Astrocyte of the cerebellum (primary cell): ENCODE data around the gene INTS7.

Experiments
- DNase-seq: peaks from one replicate; pipeline ENCODE4 v3.0.0-alpha.2; 2011; ENCODE audit warnings: low read depth
- H3K4me3 ChIP-seq: 2 replicates; pipeline ENCODE4 v1.5.1; 2011; ENCODE audit warnings: mild to moderate bottlenecking, low read depth, low read length, moderate library complexity
- in situ Hi-C: cut with HindIII; loops from 2 replicates; pipeline ENCODE4 v1.10.0; 2017; ENCODE audit warnings: low sequenced_read_pairs
- TF ChIP-seq, protein P1 (sequence below): IDR thresholded peaks from 2 replicates; pipeline ENCODE4 v1.5.1; 2012; ENCODE audit warnings: low read length, low read depth, moderate library complexity, mild to moderate bottlenecking; ENCODE audit errors: missing control alignments

Gene INTS7, protein sequence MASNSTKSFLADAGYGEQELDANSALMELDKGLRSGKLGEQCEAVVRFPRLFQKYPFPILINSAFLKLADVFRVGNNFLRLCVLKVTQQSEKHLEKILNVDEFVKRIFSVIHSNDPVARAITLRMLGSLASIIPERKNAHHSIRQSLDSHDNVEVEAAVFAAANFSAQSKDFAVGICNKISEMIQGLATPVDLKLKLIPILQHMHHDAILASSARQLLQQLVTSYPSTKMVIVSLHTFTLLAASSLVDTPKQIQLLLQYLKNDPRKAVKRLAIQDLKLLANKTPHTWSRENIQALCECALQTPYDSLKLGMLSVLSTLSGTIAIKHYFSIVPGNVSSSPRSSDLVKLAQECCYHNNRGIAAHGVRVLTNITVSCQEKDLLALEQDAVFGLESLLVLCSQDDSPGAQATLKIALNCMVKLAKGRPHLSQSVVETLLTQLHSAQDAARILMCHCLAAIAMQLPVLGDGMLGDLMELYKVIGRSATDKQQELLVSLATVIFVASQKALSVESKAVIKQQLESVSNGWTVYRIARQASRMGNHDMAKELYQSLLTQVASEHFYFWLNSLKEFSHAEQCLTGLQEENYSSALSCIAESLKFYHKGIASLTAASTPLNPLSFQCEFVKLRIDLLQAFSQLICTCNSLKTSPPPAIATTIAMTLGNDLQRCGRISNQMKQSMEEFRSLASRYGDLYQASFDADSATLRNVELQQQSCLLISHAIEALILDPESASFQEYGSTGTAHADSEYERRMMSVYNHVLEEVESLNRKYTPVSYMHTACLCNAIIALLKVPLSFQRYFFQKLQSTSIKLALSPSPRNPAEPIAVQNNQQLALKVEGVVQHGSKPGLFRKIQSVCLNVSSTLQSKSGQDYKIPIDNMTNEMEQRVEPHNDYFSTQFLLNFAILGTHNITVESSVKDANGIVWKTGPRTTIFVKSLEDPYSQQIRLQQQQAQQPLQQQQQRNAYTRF

DNA sequence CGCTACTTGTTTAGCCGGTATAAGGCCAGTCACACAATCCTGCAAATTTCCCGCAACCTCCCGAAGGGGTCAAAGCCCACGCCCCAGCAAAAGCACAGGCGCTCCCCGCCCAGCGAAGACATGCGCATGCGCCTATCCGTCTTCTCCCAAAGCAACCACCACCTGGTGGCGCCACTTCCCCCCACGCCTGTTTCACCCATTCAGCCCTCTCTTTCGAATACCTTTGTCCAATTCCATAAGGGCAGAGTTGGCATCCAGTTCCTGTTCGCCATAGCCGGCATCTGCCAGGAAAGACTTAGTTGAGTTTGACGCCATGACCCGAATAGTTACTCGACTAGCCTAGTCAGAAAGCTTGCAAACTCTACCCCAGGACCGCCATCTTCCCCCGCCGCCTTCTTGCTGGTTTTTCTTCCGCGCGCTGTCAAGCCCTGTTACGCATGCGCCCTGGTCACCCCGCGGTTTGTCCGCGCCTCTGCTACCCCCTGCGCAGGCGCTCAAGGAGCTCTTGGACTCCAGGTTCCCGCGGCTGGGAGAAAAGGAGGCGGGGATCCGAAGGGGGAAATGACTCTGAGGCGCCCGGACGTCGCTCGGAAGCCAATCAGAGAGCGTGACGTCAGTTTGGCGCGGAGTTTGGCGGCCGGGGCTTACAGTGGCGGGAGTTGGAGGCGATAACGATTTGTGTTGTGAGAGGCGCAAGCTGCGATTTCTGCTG lies at the start of gene INTS7, which contains the start of gene DTL:
Gene INTS7 (minus strand): TSS at position 435 of the 712 bp plus-strand sequence. CDS start 120 bp downstream, at position 315.
Gene DTL (plus strand): TSS at position 626 of the 712 bp plus-strand sequence. CDS start 143 bp downstream, outside the sequence.
- peak within 1 kb of the TSS; percentile 78 for H3K4me3 ChIP-seq
- peak; percentile 98 for DNase-seq
- in situ Hi-C loops: no loop called here
- TF ChIP-seq, protein P1, sequence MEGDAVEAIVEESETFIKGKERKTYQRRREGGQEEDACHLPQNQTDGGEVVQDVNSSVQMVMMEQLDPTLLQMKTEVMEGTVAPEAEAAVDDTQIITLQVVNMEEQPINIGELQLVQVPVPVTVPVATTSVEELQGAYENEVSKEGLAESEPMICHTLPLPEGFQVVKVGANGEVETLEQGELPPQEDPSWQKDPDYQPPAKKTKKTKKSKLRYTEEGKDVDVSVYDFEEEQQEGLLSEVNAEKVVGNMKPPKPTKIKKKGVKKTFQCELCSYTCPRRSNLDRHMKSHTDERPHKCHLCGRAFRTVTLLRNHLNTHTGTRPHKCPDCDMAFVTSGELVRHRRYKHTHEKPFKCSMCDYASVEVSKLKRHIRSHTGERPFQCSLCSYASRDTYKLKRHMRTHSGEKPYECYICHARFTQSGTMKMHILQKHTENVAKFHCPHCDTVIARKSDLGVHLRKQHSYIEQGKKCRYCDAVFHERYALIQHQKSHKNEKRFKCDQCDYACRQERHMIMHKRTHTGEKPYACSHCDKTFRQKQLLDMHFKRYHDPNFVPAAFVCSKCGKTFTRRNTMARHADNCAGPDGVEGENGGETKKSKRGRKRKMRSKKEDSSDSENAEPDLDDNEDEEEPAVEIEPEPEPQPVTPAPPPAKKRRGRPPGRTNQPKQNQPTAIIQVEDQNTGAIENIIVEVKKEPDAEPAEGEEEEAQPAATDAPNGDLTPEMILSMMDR: peak; percentile 88

DNA sequence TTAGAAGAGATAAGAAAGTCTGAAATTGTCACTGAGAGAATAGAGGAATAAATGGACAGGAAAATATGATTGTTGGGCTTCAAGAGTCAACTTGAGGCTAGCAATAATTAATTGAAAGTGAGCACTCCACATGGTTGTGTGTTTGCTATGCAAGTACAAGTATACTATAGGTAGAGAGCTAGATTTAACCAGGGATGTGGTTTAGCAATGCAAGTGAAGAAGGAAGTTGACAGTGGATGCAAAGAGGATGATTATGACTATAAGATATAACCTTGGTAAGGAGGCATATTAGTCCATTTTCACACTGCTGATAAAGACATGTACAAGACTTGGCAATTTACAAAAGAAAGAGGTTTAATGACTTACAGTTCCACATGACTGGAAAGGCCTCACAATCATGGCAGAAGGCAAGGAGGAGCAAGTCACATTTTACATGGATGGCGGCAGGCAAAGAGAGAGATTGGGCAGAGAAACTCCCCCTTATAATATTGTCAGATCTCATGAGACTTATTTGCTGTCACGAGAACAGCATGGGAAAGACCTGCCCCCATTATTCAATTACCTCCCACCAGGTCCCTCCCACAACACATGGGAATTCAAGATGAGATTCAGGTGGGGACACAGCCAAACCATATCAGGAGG lies 47.5 kb upstream of the INTS7 start:
- in situ Hi-C loops: no loop called here
- H3K4me3 ChIP-seq: no peak overlapping the region
- DNase-seq: no peak
- TF ChIP-seq, protein P1: no peak

DNA sequence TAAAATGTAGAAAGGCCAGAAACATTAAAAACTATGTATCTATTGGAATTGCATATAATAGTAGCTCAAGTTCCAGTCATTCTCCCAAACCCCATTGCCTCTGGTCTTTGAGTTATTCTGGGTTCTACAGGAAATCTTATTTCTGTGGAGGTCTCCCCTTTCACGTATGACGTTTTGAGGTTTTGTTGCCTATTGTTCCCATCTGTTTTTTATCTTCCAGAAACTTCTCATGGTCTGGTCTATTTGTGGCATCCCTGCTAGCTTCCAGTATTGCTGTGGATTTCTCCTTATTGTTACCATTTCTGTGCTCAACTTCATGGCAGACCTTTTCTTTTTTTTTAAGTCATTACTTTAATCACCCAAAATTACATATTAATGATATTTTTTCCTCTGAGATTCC lies 43.5 kb upstream of the INTS7 start:
- DNase-seq: no peak
- no peak overlapping the region for H3K4me3 ChIP-seq
- in situ Hi-C loops: loop anchor here (5.0 kb wide), 1 partner anchor 383 kb away; no protein-coding TSS in a partner anchor
- TF ChIP-seq, protein P1: no peak

DNA sequence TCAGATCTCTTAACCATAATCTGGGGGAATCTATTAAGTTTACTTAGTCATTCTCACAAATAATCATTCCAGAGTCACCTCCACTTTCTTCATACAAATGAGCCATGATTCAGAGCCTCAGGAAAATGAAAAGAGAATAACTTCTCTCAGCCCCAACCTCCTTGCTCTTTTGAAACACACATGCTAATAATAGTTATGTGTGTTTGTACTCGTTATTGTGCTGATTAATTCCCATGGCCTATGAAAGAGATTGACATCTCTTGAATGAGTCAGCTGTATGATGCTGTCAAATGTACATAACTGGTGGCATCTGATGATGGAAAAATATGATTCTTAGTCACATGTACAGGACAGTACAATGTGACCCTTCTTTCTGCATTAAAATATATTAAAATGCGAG lies 41.7 kb upstream of the INTS7 start:
- TF ChIP-seq, protein P1: no peak
- in situ Hi-C loops: loop anchor here (5.0 kb wide), 1 partner anchor 385 kb away; no protein-coding TSS in a partner anchor
- no peak overlapping the region for H3K4me3 ChIP-seq
- no peak for DNase-seq

DNA sequence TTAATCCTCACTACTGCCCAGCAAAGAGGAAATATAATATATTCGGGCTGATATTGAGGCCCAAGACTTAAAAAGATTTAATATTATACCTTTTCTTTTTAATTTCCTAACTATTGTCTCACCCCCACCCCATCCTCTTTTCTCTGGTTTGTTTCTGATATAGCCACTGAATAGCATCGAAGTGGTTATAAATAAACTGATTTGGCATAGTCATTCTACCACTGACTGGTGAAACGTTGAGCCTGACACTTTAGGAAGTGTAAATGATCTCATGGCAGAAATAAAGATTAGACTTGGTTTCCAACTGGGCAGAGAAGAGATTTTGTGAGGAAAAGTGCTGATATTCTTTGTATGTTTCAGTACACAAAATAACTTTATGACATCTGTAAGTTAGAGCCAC lies 39.5 kb upstream of the INTS7 start:
- no peak for DNase-seq
- in situ Hi-C loops: loop anchor here (5.0 to 25.0 kb wide), 2 partner anchors 212 to 387 kb away; partner anchors contain the start of gene PPP2R5A
- TF ChIP-seq, protein P1: no peak
- H3K4me3 ChIP-seq: no peak overlapping the region
